T-helper 17 cell (primary cell): ENCODE results near the gene RASL10A. TPM values are rescaled to one million over a fixed set of nuclear protein-coding genes. Genes with fewer than 3 reads are reported as not detected.
A peak's percentile ranks its signal among the peaks of the same experiment; 100 is the strongest.

Experiments used
- ATAC-seq: fragments of 150-1000 bp; cut with Tn5 transposase; 2 replicates; pipeline ENCODE4 v1.10.0; 2021; ENCODE audit warnings: mild to moderate bottlenecking, moderate library complexity
- DNase-seq, 3 donors: peaks; one replicate each; pipeline versions ENCODE4 v3.0.0 to v3.0.0-alpha.2; 2020 to 2021
- H3K9me3 ChIP-seq: one replicate; pipeline ENCODE4 v1.7.0; 2013; ENCODE audit warnings: low read length, mild to moderate bottlenecking; ENCODE audit not compliant: control insufficient read depth, poor library complexity, severe bottlenecking
- H3K27ac Mint-ChIP-seq: one replicate; pipeline ENCODE4 v1.8.0; 2022; ENCODE audit warnings: mild to moderate bottlenecking, moderate library complexity, mixed read lengths
- H3K27me3 Mint-ChIP-seq: one replicate; pipeline ENCODE4 v1.8.0; 2022; ENCODE audit warnings: mixed read lengths
- H3K36me3 Mint-ChIP-seq: one replicate; pipeline ENCODE4 v1.8.0; 2022; ENCODE audit warnings: low read depth, mixed read lengths
- H3K4me1 Mint-ChIP-seq: one replicate; pipeline ENCODE4 v1.8.0; 2022; ENCODE audit warnings: mild to moderate bottlenecking, mixed read lengths
- H3K4me3 Mint-ChIP-seq: one replicate; pipeline ENCODE4 v1.8.0; 2022; ENCODE audit warnings: mild to moderate bottlenecking, moderate library complexity, mixed read lengths
- total RNA-seq, 4 donors: library from RNA in 2 of 4; stranded (reverse) in 2 of 4; gene quantifications; one replicate each; pipeline ENCODE4 v1.2.3 and lab custom pipeline; 2022 to 2026

The RASL10A gene
- total RNA-seq, 2 donors from 2014 or later, result 0.92 TPM; not detected in 1

- ATAC-seq, result no peak
- DNase-seq, result no peak
- no peaks in the 10 kb centered on the region for H3K9me3 ChIP-seq
- peaks cover 3% of the 10 kb centered on the region for H3K36me3 Mint-ChIP-seq
- peaks cover 7% of the 10 kb centered on the region for H3K4me1 Mint-ChIP-seq
- no peak overlapping the region for H3K4me3 Mint-ChIP-seq
- H3K27me3 Mint-ChIP-seq, result no peaks in the 10 kb centered on the region
- no peak overlapping the region for H3K27ac Mint-ChIP-seq
Measured at GRCh38 chr22:29325785-29326315, 10.4 kb upstream of the RASL10A start.

- Mint-ChIP-seq H3K4me3 (no peak overlapping the region), H3K4me1 (peaks cover 7% of the 10 kb centered on the region), H3K27me3 (no peaks in the 10 kb centered on the region), H3K27ac (no peak overlapping the region), H3K36me3 (peaks cover 3% of the 10 kb centered on the region)
- ATAC-seq (no peak), DNase-seq (no peak)
- H3K9me3 ChIP-seq, result no peaks in the 10 kb centered on the region
Measured at GRCh38 chr22:29325356-29325755, 9.9 kb upstream of the RASL10A start.

GRCh38 chr22:29323641-29324040, 8.1 kb upstream of the RASL10A start:
- no peak for ATAC-seq
- no peaks in the 10 kb centered on the region for H3K27me3 Mint-ChIP-seq
- no peak overlapping the region for H3K4me3 Mint-ChIP-seq
- H3K9me3 ChIP-seq, result no peaks in the 10 kb centered on the region
- peaks cover 3% of the 10 kb centered on the region for H3K36me3 Mint-ChIP-seq
- peaks cover 7% of the 10 kb centered on the region for H3K4me1 Mint-ChIP-seq
- no peak overlapping the region for H3K27ac Mint-ChIP-seq
- no peak for DNase-seq

DNA sequence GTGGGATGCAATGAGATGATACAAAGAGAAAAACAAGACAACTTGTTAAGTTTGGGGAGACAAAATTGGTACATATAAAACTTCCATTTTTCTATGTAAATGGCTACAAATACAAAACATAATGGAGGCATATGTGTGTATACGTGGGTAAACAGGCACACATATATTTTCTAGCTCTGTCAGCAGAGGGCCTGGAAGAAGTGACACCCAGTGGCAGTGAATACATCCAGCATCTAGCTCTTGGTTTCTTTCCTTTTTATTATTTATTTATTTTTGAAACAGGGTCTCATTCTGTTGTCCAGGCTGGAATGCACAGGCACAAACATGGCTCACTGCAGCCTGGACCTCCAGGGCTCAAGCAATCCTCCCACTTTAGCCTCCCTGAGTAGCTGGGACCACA, 5.0 kb upstream of the RASL10A start:
- no peaks in the 10 kb centered on the region for H3K36me3 Mint-ChIP-seq
- H3K9me3 ChIP-seq, result no peaks in the 10 kb centered on the region
- no peak overlapping the region for H3K27ac Mint-ChIP-seq
- H3K4me3 Mint-ChIP-seq, result no peak overlapping the region
- DNase-seq (no peak), ATAC-seq (no peak)
- H3K27me3 Mint-ChIP-seq, result peaks cover 12% of the 10 kb centered on the region
- H3K4me1 Mint-ChIP-seq, result peaks cover 8% of the 10 kb centered on the region

DNA sequence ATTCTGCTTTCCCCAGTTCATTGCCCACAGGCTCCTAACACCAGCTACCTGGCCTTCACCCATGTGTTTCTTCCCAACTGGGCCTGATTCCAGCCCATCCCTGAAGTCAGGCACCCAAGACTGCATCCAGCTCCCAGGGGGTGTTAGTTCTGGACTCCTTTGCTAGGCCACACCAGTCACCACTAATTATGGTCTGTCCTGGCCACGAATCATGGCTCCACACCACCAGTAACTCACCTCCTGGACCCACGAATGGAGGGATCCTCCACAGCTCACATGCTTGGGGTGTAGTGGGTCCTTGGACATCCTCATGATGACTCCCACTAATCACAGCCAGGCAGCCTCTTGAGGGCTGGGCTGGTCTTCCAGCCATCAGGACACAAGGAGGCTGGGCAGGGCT, 3.6 kb upstream of the RASL10A start:
- peaks cover 16% of the 10 kb centered on the region for H3K4me1 Mint-ChIP-seq
- no peak for DNase-seq

DNA sequence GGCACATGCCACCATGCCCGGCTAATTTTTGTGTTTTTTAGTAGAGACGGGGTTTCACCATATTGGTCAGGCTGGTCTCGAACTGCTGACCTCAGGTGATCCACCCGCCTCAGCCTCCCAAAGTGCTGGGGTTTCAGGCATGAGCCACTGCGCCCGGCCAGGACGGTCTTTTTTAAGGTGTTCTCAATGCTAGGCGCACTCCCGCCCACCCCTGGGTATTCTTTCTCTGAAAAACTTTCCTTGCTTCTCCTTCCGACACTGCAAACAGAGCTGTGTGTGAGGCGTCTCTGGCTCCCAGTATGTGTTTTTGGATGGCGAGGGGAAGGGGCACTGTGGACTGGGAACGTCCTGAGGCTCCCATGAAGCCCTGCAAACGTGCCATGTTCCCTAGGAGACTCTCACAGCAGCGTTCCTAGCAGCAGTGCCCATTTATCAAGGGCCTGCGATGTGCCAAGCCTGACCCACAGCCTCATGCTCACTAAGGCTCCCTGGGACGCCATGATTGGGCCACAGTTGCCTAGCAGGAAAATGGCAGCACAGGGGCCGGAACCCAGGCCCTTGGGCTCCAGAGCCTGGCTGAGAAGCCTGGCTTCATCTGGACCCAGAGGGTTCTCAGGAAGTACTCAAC, 2.4 kb upstream of the RASL10A start:
- ATAC-seq, result no peak
- Mint-ChIP-seq H3K4me3 (no peak overlapping the region), H3K36me3 (no peaks in the 10 kb centered on the region), H3K27ac (peak overlapping the region; percentile 19), H3K4me1 (peaks cover 19% of the 10 kb centered on the region), H3K27me3 (peaks cover 31% of the 10 kb centered on the region)
- no peaks in the 10 kb centered on the region for H3K9me3 ChIP-seq
- no peak for DNase-seq

More for the DNA sequence above, 3.6 kb upstream of the RASL10A start:
- ATAC-seq, result no peak
- Mint-ChIP-seq H3K36me3 (no peaks in the 10 kb centered on the region), H3K4me3 (no peak overlapping the region), H3K27me3 (peaks cover 20% of the 10 kb centered on the region), H3K27ac (no peak overlapping the region)
- H3K9me3 ChIP-seq, result no peaks in the 10 kb centered on the region

DNA sequence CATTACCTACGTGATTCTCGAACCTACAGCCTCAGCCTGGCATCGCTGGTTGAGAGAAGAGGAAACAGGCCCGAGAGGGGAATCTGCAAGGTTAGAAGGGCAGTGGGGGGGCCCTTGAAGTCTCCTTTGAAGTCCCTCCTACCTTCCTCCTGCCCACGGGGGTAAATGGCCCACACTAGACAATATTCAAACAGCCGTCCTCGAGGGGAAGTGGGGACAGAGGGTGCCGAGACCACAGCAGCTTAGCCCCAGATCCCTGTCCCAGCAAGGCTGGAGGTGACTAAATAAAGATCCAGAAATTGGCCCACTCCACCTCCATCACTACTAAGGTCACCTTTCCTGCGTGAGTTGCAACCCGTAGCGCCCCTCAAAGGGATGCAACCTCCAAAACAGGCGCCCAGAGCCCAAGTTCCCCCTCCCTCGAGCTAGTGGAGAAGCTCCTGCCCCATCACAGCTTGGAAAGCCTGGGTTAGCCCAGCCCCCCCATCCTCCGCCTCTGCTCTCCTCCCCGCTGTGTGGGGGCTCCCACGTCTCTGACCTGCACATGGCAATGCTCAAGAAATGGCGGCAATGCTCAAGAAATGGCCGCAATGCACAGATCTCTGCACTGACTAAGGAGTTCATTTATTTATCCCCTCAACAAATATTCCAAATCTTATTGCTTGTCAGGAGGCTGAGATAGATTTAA, 788 bp upstream of the RASL10A start:
- no peak for ATAC-seq
- no peak for DNase-seq
- Mint-ChIP-seq H3K27ac (no peak overlapping the region), H3K4me1 (peaks cover 17% of the 10 kb centered on the region), H3K27me3 (peaks cover 41% of the 10 kb centered on the region), H3K4me3 (peak overlapping the region; percentile 68), H3K36me3 (no peaks in the 10 kb centered on the region)
- H3K9me3 ChIP-seq, result no peaks in the 10 kb centered on the region

DNA sequence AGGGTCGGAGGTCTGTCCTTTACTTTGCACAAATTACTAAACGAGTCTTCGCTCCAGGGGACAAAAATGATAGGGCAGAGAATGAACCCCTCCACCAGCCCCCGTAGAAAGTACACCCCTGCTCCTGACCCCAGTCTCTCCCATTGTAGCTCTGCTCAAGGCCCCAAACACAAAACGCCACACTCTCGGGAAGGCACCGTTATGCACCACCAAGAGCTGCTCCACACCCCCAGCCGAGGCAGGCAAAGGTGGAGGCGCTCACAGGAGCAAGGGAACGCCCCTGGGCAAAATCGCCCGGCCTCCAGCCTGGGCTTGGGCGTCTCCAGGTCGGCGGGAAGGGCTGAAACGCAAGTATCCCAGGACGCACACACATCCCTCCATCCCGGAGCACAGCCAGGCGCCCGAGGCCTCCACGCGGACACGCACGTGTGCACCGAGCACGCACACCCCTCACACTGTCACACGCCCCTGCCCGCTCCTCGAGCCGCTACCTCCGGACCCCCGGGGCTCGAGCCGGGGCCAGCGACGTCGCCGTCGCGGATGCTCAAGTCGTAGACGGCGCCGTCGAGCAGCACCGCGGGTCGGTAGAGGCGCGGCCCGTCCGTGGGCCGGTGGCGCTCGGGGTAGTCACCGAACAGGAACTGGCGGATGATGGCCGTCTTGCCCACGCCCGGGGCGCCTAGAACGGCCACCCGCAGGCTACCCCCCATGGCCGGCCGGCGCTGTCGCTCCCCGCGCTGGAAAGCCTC, 786 bp downstream of the RASL10A start:
- Mint-ChIP-seq H3K27ac (peak overlapping the region; percentile 2), H3K27me3 (peaks cover 41% of the 10 kb centered on the region), H3K4me3 (peak overlapping the region; percentile 63), H3K4me1 (peaks cover 19% of the 10 kb centered on the region), H3K36me3 (no peaks in the 10 kb centered on the region)
- ATAC-seq, result no peak
- DNase-seq, result no peak
- H3K9me3 ChIP-seq, result no peaks in the 10 kb centered on the region

DNA sequence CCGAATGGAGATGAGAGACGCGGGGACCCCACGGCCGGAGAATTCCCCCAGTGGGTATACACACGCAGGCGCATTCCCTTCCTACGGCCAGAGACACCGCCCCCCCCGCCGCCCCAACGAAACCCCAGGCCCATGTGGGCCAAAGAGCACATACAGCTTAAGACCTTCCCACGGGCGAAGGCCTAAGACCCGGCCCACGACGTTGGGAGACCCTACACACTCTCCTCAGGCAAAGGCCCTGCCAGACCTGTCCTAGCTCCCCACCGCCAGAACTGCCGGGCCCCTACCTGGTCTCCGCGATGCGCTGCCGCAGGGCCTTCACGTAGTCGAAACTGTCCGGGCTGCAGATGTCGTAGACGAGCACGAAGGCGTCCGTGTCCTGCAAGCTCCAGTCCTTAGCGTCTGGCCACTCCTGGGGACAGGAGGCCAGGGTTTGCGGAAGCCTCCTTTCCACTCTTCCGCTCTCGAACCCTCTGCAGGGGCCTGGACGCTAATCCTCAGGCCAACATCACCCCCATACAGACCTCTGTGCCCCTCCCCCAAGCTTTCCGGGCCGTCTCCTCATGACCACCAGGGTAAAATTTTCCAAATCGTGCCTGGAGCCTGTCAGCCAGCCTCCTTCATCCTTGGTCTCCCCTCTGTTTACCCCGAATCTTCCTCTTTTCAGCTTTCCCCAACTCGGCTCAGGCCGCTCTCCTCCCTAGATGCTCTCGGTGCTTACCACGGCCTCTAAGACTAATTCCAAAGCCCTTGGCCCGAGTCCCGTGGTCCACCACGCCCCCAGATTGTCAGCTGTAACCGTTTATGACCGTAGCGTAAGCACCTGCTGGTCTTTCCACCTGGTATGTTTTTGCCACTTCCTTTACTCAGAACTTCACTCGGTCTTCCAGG, 1.7 kb downstream of the RASL10A start:
- Mint-ChIP-seq H3K4me1 (peaks cover 22% of the 10 kb centered on the region), H3K27ac (peak overlapping the region; percentile 2), H3K4me3 (peak overlapping the region; percentile 63), H3K36me3 (no peaks in the 10 kb centered on the region), H3K27me3 (peaks cover 41% of the 10 kb centered on the region)
- no peak for ATAC-seq
- no peaks in the 10 kb centered on the region for H3K9me3 ChIP-seq
- DNase-seq, result no peak

DNA sequence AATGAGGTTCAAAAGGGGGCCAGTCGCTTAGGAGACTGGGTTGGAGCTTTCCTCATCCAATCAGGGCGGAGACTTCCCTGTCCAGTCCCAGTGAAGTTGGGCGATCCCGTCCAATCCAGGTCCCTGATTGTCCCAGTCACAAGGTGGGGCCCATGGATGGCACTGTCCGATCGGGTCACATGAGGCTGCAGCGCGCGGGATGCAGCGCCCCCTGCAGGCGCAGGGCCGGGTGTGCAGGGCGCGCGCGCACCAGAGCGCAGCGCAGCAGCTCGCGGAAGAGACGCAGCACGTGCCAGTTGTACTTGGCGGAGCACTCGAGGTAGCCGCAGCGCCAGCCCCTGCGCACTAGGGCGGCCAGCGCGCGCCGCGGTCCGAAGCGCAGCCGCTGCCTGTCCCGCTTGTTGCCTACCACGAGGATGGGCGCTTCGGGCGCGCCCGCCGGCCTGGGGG, 2.3 kb downstream of the RASL10A start:
- no peaks in the 10 kb centered on the region for H3K36me3 Mint-ChIP-seq
- H3K4me3 Mint-ChIP-seq, result no peak overlapping the region
- H3K27me3 Mint-ChIP-seq, result peaks cover 41% of the 10 kb centered on the region
- no peak for DNase-seq
- no peaks in the 10 kb centered on the region for H3K9me3 ChIP-seq
- peaks cover 28% of the 10 kb centered on the region for H3K4me1 Mint-ChIP-seq
- peak; percentile 42 for ATAC-seq
- peak overlapping the region; percentile 2 for H3K27ac Mint-ChIP-seq

GRCh38 chr22:29312218-29313125, 3.0 kb downstream of the RASL10A start:
- Mint-ChIP-seq H3K27ac (peak overlapping the region; percentile 2), H3K4me3 (peak overlapping the region; percentile 31), H3K4me1 (peaks cover 29% of the 10 kb centered on the region), H3K36me3 (no peaks in the 10 kb centered on the region), H3K27me3 (peaks cover 41% of the 10 kb centered on the region)
- H3K9me3 ChIP-seq, result no peaks in the 10 kb centered on the region
- no peak for ATAC-seq
- no peak for DNase-seq
